ENCODE measurements around the gene AADAC. TPM values are rescaled to one million over a fixed set of nuclear protein-coding genes. Genes with fewer than 3 reads are reported as not detected.
"Not testable (repeated sequence)": the region's sequence is repeated elsewhere in the genome, so short reads cannot be mapped to it uniquely, and the experiment has no call there.

The AADAC gene
- total RNA-seq, 2 donors from 2014 or later, result 1.4 to 2.7 TPM

DNA sequence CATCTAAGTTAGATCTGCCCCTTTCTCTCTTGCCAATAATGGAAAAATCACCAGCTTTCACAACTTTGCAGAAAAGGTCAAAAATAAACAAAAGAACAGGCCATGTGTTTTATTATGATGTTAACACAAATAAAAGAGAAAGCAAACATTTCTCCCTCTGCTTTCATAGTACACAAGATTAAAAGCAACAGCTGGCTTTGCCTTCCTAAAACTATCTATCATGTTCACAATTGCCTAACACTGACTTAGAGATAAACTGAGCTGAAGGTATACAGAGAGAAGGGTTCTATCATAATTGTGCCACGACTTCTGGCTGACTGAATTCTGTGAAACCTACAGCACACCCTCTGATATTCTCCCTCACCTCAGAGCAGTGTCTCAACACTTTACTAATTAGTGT is 29.4 kb downstream of the AADAC start:
- intact Hi-C loops (cut with DNase I), result loop anchor here in 1 of 2 donors (5.0 kb wide), 1 partner anchor 401 kb away; no protein-coding TSS in a partner anchor
- ATAC-seq (peak in 1 of 2 donors; percentile 37), DNase-seq (no peak)

GRCh38 chr3:151845306-151845905 is 31.5 kb downstream of the AADAC start:
- DNase-seq, result no peak
- ATAC-seq, result no peak
- intact Hi-C loops (cut with DNase I), result no loop called here

- DNase-seq; intact Hi-C loops (cut with DNase I); ATAC-seq: not testable (repeated sequence)
Measured at GRCh38 chr3:151850065-151850464, 36.1 kb downstream of the AADAC start.

DNA sequence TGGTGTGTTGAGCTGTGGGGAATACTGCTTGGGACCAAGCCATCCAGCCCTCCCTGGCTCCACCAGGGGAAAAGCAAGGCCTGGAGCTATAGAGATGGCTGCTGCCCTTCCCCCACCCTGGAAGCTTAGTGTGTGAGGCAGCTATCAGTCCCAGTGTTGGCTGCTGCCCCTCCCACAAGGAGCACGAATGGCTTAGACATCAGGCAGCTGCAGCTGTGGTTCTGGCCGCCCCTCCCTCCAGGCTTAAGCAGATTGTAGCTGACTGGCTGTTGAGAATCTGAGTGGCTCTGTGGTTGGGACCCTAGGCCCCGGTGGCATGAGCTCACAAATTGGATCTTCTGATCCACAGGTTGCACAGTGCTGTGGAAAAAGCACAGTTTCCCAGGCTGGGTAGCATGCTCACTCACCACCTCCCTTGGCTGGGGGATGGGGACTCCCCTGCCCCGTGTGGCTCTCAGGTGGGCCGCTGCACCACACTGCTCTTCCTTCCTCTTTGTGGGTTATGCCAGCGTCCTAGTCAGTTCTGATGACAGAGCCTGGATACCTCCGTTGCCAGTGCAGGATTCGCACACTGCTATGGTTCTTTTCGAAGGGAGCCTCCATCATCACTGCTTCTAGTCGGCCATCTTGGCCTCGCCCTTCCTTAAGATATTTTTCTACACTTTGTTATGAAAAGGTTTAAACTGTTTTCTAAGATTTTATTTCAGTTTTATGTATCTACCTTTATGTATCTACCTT is 38.3 kb downstream of the AADAC start:
- intact Hi-C loops (cut with DNase I), result no loop called here
- ATAC-seq, result no peak
- DNase-seq, result no peak

DNA sequence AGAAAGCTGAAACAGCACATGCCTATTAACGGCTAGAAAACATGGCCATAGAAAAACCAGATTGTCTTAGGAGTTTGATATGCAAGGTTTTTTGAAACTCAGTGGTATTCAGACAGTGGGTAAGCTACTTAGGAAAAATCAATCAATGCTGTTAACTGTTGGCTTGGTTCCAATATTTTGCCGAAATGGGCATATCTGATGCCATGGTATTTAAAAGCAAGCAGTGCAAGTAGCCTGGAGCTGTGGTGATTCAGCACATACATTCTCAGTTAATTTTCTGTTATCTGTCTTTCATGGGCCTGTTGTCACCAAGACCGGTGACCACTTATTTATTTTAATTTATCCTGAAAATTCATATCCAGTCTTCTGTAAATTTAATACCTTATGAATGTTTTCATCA is 42.2 kb downstream of the AADAC start:
- ATAC-seq, result no peak
- intact Hi-C loops (cut with DNase I), result no loop called here
- no peak for DNase-seq

- intact Hi-C loops (cut with DNase I), result no loop called here
- DNase-seq, result no peak
- ATAC-seq, result no peak
Measured at GRCh38 chr3:151856641-151857040, 42.7 kb downstream of the AADAC start.

- ATAC-seq, result no peak
- no peak for DNase-seq
- intact Hi-C loops (cut with DNase I), result no loop called here
Measured at GRCh38 chr3:151859233-151859673, 45.3 kb downstream of the AADAC start.

GRCh38 chr3:151859905-151860304 is 46.0 kb downstream of the AADAC start:
- intact Hi-C loops (cut with DNase I), result no loop called here
- ATAC-seq, result no peak
- DNase-seq, result no peak

DNA sequence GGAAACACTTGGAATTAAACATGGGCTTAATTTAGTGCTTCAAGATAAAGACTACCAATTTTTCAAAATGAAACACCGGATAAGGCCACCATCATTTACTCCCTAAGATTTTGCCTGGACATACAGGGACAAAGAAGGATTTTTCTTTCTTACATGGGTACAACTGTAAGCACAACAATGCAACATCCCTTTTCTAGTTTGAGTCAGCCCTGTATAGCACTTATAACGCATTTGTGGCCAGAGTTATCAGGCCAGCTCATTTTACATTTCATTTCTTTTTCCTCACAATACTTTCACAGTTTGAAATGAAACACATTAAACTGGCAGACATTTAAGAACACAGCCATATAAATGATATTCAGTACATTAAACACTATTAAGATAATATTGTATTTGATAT is 49.7 kb downstream of the AADAC start:
- intact Hi-C loops (cut with DNase I), result no loop called here
- no peak for ATAC-seq
- DNase-seq, result no peak

GRCh38 chr3:151864423-151865101 is 50.6 kb downstream of the AADAC start:
- peak; percentile 57 to 81 for ATAC-seq
- DNase-seq, result no peak
- intact Hi-C loops (cut with DNase I), result no loop called here

GRCh38 chr3:151866711-151867410 is 52.9 kb downstream of the AADAC start:
- ATAC-seq (no peak), DNase-seq (no peak)
- intact Hi-C loops (cut with DNase I), result no loop called here

DNA sequence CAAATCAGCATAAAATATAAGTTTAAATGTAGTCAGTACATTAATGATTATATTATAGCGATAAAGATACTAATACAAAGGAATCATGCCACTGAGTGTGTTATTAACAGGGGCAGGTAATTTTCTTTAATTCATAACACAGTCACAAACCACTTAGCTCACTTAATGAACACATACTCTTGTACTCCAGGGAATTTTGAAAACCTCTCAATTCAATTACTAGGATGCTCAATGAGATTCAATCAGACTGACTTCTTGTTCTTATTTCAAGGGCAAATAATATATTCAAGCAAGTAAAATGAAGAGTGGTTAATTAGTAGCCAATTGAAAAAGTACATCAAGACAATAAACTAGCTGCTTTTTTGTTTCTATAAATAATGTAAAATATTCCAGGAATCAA is 53.8 kb downstream of the AADAC start:
- no peak for ATAC-seq
- intact Hi-C loops (cut with DNase I), result no loop called here
- no peak for DNase-seq

DNA sequence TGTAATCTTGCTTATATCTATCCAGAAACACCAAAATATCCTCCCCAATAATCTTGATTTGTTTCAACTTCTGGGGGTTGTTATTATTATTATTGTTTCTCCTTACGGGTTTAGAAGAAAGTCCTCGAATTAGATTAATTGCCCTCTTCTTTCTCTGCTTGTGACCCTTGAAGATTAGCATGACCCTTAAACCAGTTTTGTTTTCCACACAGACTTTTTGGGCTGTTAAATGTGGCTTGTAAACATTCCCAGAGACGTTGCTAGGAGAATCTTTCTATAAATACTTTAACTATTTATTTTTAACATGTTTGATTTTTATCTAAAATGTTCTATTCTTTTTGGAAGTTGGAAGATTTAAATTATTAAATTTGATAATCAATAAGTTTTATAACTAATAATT is 55.3 kb downstream of the AADAC start:
- no peak for DNase-seq
- no peak for ATAC-seq
- intact Hi-C loops (cut with DNase I), result no loop called here

DNA sequence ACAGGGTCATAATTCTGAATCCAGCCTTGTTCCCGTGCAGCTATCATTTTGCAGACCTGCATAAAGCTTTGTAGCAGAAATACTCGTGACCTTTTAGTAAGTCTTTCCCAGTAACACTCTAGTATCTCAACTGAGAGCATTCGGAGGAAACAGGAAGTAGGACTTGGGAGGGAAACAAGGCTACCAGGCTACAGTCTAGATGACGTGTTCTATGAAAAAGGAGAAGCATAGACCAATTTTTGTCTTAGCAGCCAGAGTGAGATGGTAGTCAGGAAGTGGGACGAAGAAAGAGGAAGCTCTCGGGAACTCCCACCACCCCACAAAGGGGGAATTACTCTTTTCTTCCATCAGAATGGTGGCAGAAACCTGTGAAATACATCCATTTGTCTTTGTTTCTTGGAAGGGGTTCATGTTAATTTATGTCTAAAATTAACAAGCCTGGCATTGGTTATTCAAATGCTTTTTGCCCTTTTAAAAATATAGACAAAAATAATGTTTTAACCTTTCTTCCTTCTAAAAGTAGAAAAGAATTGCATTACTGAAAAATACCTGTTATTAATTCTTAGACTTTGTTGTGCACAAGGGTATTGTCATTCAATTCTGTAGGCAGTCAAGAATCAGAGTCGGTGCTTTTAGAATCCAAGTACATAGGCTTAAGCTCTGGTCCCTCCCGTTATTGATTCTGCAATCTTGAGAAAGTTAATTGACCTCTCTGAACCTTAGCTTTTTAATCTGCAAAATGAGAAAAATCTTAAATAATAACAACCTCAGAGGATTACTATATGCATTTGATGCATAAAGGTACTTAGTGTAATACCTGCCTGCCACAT is 57.9 kb downstream of the AADAC start:
- intact Hi-C loops (cut with DNase I), result no loop called here
- ATAC-seq, result peak; percentile 71 to 90
- DNase-seq, result no peak

DNA sequence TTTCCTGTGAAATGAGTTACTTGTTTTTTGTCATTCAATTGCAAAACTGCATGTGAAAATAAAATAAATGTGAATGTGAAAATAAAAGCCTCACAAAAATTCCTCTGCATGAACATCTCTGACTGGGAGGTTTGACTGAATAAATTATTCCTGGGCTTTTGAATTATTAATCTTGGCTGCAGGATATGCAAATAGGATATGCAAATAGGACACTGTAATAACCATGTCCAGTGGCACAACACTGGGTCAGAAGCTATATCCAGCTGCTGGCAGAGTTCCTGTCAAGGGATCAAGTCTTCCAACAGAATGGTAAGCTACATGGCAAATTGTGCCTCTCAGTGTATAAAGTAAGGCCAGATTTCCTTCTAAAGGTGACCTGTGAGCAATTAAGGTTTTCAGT is 59.5 kb downstream of the AADAC start, which contains the start of gene SUCNR1:
SUCNR1 (plus strand) TSS at position 246 of the 400 bp plus-strand sequence. CDS start 6,250 bp downstream, outside the sequence.
- intact Hi-C loops (cut with DNase I), result no loop called here
- no peak for ATAC-seq
- DNase-seq, result no peak

- intact Hi-C loops (cut with DNase I); ATAC-seq; DNase-seq: not testable (repeated sequence)
Measured at GRCh38 chr3:151874079-151874478, 60.2 kb downstream of the AADAC start.

GRCh38 chr3:151875759-151876158 is 61.8 kb downstream of the AADAC start:
- intact Hi-C loops (cut with DNase I), result no loop called here
- ATAC-seq (no peak), DNase-seq (no peak)

GRCh38 chr3:151877269-151877668 is 63.4 kb downstream of the AADAC start:
- no peak for ATAC-seq
- intact Hi-C loops (cut with DNase I), result no loop called here
- DNase-seq, result no peak
